ACHN (cell line): ENCODE data around the gene IL1F10.

Experiments used
- DNase-seq: peaks from one replicate; pipeline ENCODE4 v3.0.0-alpha.2; 2015
- in situ Hi-C: cut with HindIII; loops from 2 replicates; pipeline ENCODE4 v1.10.0; 2017; ENCODE audit warnings: low sequenced_read_pairs, low pct_ligation_motif_present, low pct_unique_long_range_greater_than_20kb

The IL1F10 gene

DNA sequence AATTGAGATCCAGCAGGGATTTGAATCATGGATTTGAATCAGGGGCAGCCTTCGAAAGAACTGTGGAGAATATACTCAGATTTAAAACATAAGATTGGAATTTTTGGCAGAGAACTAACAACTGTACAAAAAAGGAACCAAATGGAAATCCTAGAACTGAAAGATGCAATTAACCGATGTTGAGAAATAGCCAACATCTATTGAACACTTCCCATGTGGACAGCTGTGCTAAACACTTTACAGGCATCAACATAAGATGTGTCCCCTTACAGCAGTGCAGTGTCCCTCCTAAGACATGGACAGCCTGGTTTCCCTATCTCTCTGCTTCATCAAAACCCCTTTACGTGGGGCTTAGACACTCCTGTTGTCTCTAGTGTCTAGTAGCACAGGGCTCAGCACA, 56.0 kb downstream of the IL1F10 start:
- no peak for DNase-seq
- in situ Hi-C loops: no loop called here

DNA sequence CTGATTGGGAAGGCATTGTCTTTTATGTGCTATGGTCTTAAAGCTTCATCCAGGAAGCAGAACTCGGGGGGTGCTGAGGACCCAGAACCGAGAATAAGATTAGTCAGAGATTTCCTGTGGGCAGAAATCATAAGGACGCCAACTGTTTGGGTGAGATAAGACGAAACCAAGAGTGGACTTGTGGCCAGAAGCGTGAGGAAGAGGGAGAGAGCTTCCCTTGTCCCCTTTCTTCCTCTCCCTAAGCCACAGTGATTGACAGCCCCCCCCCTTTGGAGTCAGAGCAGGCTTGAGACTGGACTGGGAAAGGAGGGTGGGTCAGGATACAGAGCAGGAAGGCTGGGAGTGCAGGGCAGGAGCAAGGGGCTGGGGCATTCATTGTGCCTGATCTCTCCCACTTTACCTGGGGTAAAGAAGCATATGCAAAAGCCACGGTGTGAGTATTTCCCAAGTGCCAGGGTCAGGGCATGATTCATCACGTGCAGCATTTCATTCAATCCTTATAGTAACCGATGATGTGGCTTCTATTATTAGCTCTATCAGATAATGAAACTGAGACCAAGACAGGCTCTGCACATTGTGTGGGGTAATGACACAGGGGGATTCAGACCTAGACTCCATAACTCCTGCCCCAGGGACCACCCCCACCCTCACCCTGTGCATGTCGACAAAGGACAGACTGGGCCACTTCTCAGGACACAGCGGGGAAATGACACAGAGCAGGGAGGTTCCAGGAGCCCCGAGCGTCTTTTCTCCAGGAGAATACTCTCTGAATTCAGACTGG, 56.6 kb downstream of the IL1F10 start:
- in situ Hi-C loops: no loop called here

More for the DNA sequence above, 56.6 kb downstream of the IL1F10 start:
- no peak for DNase-seq
